ENCODE results near the gene ALCAM. TPM values are rescaled to one million over a fixed set of nuclear protein-coding genes. Genes with fewer than 3 reads are reported as not detected.

The ALCAM gene
- total RNA-seq, 1 experiment from 2014 or later: 36.9 TPM

- DNase-seq: no peak
- Histone ChIP-seq H3K4me3 (no peak overlapping the region), H3K27me3 (no peaks in the 10 kb centered on the region), H3K36me3 (no peaks in the 10 kb centered on the region), H3K9me3 (no peaks in the 10 kb centered on the region)
These were observed 152.2 kb downstream of the ALCAM start for GRCh38 chr3:105518806-105519418.

GRCh38 chr3:105521770-105522169, 155.1 kb downstream of the ALCAM start:
- DNase-seq: no peak
- Histone ChIP-seq H3K27me3 (no peaks in the 10 kb centered on the region), H3K9me3 (no peaks in the 10 kb centered on the region), H3K4me3 (no peak overlapping the region), H3K36me3 (no peaks in the 10 kb centered on the region)

- DNase-seq: no peak
- Histone ChIP-seq H3K4me3 (no peak overlapping the region), H3K36me3 (no peaks in the 10 kb centered on the region), H3K9me3 (no peaks in the 10 kb centered on the region), H3K27me3 (no peaks in the 10 kb centered on the region)
These were observed 156.8 kb downstream of the ALCAM start for GRCh38 chr3:105523501-105523900.

DNA sequence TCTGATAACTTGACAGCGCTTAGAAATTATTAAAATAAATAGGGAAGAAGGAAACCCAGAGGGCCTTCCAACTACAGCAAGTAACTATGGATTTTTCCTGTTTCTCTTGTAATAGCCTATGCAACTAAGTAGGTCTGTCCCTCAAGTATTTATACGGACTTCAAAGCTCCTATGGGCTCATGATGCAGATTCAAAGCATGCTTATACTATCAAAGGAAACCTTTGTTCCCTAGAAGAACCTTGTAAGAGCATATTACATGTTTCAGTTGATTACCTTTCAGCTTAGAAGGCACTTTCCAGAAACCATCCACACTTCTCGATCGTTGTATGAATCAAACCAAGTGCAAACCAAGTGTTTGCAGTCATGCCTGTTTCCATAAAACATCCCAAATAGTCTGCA, 158.8 kb downstream of the ALCAM start:
- Histone ChIP-seq H3K27me3 (no peaks in the 10 kb centered on the region), H3K36me3 (no peaks in the 10 kb centered on the region; the same call in 1 of the 2 replicates), H3K9me3 (no peaks in the 10 kb centered on the region), H3K4me3 (no peak overlapping the region)
- DNase-seq: no peak

GRCh38 chr3:105526360-105527111, 159.8 kb downstream of the ALCAM start:
- Histone ChIP-seq H3K4me3 (no peak overlapping the region), H3K36me3 (no peaks in the 10 kb centered on the region; the same call in 1 of the 2 replicates), H3K27me3 (no peaks in the 10 kb centered on the region), H3K9me3 (no peaks in the 10 kb centered on the region)
- peak; percentile 10 for DNase-seq

DNA sequence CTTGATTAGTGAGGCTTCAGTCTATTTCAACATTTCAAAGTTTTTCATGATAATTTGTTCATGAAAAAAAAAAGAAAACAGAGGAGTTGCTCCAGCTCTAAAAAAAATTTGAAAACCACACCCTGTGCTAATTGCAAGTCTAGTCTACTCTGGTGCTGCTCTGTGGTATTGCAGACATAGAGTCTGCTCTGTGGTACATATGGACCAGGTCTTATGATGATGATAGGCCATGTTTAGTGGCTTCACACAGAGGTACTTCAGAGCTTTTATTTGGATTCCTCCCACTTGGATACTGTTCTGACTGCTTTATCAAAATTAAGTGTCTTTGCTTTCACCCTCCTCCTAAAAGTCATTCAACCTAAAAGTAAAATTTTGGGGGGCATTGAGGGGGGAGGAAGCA, 160.8 kb downstream of the ALCAM start:
- DNase-seq: no peak
- no peaks in the 10 kb centered on the region for H3K9me3 ChIP-seq
- H3K4me3 ChIP-seq: no peak overlapping the region
- no peaks in the 10 kb centered on the region; the same call in 1 of the 2 replicates for H3K36me3 ChIP-seq
- H3K27me3 ChIP-seq: no peaks in the 10 kb centered on the region

- Histone ChIP-seq H3K4me3 (no peak overlapping the region), H3K9me3 (no peaks in the 10 kb centered on the region), H3K27me3 (no peaks in the 10 kb centered on the region), H3K36me3 (no peaks in the 10 kb centered on the region; the same call in 1 of the 2 replicates)
- DNase-seq: no peak
These were observed 161.2 kb downstream of the ALCAM start for GRCh38 chr3:105527949-105528348.

- H3K27me3 ChIP-seq: no peaks in the 10 kb centered on the region
- no peak overlapping the region for H3K4me3 ChIP-seq
- H3K9me3 ChIP-seq: no peaks in the 10 kb centered on the region
- H3K36me3 ChIP-seq: no peaks in the 10 kb centered on the region; the same call in 1 of the 2 replicates
- DNase-seq: no peak
These were observed 162.2 kb downstream of the ALCAM start for GRCh38 chr3:105528955-105529354.

- no peaks in the 10 kb centered on the region for H3K9me3 ChIP-seq
- H3K36me3 ChIP-seq: no peaks in the 10 kb centered on the region; the same call in 1 of the 2 replicates
- H3K4me3 ChIP-seq: no peak overlapping the region
- DNase-seq: no peak
- H3K27me3 ChIP-seq: no peaks in the 10 kb centered on the region
These were observed 162.7 kb downstream of the ALCAM start for GRCh38 chr3:105529456-105529855.

- H3K27me3 ChIP-seq: no peaks in the 10 kb centered on the region
- H3K36me3 ChIP-seq: no peaks in the 10 kb centered on the region; the same call in 1 of the 2 replicates
- H3K4me3 ChIP-seq: no peak overlapping the region
- H3K9me3 ChIP-seq: no peaks in the 10 kb centered on the region
- no peak for DNase-seq
These were observed 165.5 kb downstream of the ALCAM start for GRCh38 chr3:105532251-105532650.

DNA sequence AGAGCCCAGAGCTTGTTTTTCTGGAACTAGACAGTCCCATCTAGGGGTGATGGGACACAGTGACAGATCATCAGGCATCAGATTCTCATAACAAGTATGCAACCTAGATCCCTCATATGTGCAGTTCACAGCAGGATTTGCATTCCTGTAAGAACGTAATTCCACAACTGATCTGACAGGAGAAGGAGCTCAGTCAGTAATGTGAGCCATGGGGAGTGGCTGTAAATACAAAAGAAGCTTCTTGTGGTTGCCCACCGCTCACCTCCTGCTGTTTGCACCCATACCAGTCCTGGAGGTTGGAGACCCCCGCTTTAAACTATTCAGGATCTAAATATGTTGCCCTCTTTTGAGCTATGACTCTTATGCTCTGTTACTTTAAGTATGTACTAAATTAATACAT, 167.3 kb downstream of the ALCAM start:
- Histone ChIP-seq H3K36me3 (no peaks in the 10 kb centered on the region; the same call in 1 of the 2 replicates), H3K27me3 (no peaks in the 10 kb centered on the region), H3K9me3 (no peaks in the 10 kb centered on the region), H3K4me3 (no peak overlapping the region)
- no peak for DNase-seq

DNA sequence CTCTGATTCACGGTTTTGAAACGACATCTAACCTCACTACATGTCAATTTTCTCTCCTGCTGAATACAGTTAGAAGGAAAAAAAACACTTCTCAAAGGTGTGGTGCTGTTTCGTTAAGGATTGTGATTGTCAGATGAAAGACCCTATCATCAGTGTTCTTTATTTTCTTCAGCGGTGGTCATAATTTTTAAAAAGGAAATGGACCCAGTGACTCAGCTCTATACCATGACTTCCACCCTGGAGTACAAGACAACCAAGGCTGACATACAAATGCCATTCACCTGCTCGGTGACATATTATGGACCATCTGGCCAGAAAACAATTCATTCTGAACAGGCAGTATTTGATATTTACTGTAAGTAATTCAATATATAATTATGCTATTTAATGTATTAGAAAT, 167.8 kb downstream of the ALCAM start:
- no peak overlapping the region for H3K4me3 ChIP-seq

DNA sequence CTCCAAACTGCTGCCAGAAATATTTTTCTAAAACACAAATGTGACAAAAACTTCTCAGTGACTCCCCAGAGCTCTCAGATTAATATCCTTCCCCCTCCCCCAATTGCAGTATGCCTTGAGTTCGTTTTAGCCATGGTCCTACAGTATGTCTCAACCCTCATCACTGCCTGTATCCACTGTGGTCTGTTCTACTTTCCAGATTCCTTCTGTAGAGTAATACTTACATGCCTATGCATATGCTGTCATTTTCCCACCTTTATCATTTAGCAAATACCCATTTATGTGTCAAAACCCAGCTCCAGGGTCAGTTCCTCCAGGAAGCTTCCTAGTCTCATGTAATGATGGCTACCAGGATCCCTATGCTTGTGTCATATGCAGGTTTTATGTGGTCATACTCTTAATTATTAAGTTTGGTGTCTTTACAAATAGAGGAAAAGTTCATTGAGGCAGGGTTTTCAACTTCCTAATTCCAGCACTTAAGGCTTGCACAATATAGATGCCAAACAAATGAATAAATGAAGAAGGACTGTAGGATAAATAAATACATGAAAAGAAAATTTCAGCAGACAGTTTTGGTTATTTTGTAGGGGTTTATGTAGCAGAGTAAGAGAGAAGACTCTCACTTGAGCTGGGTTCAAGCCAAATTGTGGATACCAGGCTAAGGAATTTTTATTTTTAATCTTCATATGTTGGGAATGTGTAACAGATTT, 170.8 kb downstream of the ALCAM start:
- Histone ChIP-seq H3K36me3 (peaks cover 11% of the 10 kb centered on the region), H3K4me3 (no peak overlapping the region), H3K9me3 (no peaks in the 10 kb centered on the region), H3K27me3 (no peaks in the 10 kb centered on the region)
- DNase-seq: no peak

More for the DNA sequence above, 167.8 kb downstream of the ALCAM start:
- H3K9me3 ChIP-seq: no peaks in the 10 kb centered on the region
- no peak for DNase-seq
- H3K36me3 ChIP-seq: no peaks in the 10 kb centered on the region
- no peaks in the 10 kb centered on the region for H3K27me3 ChIP-seq

DNA sequence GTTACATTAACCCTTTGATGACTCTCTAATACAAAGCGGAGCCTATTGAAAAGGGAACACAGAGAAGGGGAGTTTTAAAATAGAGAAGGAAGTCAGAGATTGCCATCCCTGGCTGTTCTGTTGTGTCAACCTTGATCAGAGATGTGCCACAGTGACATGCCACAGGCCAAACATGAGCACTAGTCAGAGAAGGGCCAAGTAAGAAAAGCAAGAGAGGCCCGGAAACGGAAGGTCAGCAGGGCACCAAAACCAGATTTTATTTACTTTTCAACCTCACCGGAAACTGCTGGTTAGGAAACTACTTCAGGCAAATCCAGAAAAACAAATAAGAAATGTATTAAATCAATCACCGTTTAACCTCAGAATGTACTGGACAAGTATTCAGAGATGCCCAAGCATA, 171.8 kb downstream of the ALCAM start:
- H3K36me3 ChIP-seq: peaks cover 12% of the 10 kb centered on the region

GRCh38 chr3:105539897-105540296, 173.2 kb downstream of the ALCAM start:
- no peak overlapping the region for H3K4me3 ChIP-seq
- H3K9me3 ChIP-seq: no peaks in the 10 kb centered on the region
- DNase-seq: no peak
- peaks cover 22% of the 10 kb centered on the region for H3K36me3 ChIP-seq
- no peaks in the 10 kb centered on the region for H3K27me3 ChIP-seq

More for the DNA sequence above, 171.8 kb downstream of the ALCAM start:
- H3K9me3 ChIP-seq: no peaks in the 10 kb centered on the region
- H3K27me3 ChIP-seq: no peaks in the 10 kb centered on the region
- no peak for DNase-seq
- H3K4me3 ChIP-seq: no peak overlapping the region

DNA sequence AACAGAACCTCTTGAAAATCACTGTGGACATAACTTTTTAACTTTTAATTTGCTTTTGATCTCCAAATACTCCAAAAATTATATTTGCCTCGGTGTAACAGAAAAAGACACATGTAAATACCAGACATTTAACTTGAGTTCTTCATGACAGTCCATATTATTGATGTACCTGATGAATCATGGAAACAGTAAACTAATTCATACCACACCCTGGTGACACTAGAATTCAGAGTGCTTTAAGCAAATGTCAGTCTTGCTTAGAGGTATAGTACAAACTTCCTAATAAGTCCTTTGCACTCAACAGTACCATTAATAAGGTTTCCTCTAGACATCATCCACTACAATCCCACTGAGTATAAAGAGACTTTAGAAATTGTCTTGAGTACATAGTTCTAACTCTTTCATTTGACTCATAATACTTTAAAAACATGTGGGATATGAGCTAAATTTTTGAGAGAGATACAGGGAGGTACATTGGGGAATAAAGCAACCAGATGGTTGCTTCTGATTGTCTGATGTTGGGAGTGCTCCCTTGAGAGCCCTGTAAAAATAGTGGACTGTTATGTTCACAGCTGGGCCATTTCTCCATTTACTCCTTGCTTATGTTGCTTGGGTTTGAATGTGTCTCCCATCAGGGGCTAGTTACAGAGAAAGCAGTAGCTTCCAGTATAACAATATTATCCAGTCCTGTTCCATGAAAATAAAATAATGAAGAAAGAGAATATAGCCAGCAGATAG, 175.7 kb downstream of the ALCAM start:
- Histone ChIP-seq H3K36me3 (peaks cover 29% of the 10 kb centered on the region), H3K9me3 (no peaks in the 10 kb centered on the region), H3K27me3 (no peaks in the 10 kb centered on the region), H3K4me3 (no peak overlapping the region)
- no peak for DNase-seq

DNA sequence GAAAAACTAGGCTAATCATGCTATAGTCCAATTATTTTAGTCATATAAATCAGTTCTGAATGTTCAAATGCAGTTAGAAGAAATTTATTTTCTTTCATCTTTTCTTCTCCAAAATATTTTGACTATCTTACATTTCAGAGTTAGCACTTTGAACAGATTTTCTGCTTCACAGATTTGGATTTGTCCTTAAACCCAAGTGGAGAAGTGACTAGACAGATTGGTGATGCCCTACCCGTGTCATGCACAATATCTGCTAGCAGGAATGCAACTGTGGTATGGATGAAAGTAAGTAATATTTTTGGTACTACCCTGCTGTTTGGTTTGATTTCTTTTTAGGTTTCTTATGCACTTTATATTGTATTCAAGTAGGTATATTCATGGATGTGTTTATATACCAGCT, 178.3 kb downstream of the ALCAM start:
- H3K36me3 ChIP-seq: peaks cover 39% of the 10 kb centered on the region
- DNase-seq: no peak
- H3K27me3 ChIP-seq: no peaks in the 10 kb centered on the region

More for the DNA sequence above, 178.3 kb downstream of the ALCAM start:
- no peak overlapping the region for H3K4me3 ChIP-seq
- H3K9me3 ChIP-seq: no peaks in the 10 kb centered on the region
